ENCODE measurements around the gene ADAMTS2.

DNA sequence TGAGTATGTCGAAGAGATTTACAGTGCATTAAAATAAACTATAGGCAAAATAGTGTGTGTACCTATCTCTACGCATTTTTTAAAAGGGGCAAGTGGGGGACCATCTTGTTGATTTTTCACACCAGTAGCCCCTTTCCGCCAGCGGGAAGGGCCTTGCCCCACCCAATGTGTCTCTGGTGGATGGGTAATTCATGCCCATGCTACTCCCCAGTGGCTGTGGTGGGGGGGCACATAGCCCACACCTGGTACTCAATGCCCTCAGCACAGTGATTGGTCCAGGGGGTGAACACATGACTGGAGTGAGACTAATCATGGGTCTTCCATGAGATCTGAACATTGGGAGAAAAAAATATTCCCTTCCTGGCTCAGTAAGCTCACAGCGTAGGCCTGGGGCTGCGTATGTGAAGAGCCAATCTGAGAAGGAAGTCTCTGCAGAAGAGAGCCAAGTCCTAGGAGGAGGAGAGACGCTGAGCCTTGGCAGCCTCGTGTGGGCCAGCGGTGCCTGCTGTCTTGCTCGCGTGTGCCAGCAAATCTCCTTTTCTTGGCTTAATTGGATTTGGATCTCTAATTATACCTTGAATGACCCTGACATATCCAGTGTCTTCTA lies 103.4 kb downstream of the ADAMTS2 start:
- no peak for TF ChIP-seq CTBP1 (IDR thresholded peaks at IDR 0.05; ENCODE audit: borderline replicate concordance)
- TF ChIP-seq ZNF384 (IDR thresholded peaks at IDR 0.05) = no peak
- TF ChIP-seq SP1 (IDR thresholded peaks at IDR 0.05) = no peak
- TF ChIP-seq PKNOX1 (IDR thresholded peaks at IDR 0.05) = no peak
- TF ChIP-seq ELF4 (IDR thresholded peaks at IDR 0.05) = no peak
- TF ChIP-seq BHLHE40 (IDR thresholded peaks at IDR 0.05; ENCODE audit: borderline replicate concordance) = no peak
- TF ChIP-seq SUZ12 (IDR thresholded peaks at IDR 0.05) = no peak
- no peak for TF ChIP-seq FOXM1 (IDR thresholded peaks at IDR 0.05; ENCODE audit: borderline replicate concordance)
